ENCODE data around the gene JAG1.

The JAG1 gene

DNA sequence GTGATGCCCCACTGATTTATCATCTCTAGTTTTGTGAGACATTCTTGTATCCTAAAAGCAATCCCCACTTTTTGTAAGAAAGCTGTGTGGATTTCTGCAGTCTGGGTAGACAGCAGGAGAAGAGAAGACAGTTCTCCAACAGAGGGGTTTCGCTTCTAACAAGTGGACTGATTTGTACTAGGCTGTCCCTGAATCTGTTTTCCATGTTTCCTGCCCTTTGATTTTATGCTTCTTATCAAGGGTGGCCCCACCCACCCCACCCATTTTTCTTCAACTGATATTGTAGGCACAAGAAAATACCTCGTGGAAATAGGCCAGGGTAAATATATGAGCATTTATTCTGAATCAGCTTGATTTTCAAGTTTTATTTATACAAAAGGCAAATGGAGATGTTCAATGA is 25.7 kb upstream of the JAG1 start:
- DNase-seq = no peak

DNA sequence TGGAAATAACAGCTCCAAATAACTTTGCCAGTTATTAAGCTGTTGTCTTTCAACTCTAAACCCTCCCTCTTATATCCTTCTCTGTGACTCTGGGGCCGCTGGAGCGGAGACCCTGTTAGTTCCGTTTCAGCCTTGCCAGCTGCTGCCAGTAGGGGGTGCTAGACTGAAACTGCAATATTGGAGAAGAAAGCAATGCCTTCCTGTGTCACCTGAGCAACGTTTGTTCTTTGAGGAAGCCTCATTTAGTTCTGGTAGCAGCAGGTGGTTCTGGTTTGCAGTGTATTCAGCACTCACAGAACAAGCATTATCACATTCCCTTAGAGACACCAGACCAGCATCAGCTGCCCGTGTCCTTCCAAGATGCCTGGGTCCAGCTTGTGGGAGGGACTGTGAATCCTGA is 22.9 kb upstream of the JAG1 start:
- peak in 1 of 2 donors; percentile 24 for DNase-seq

DNA sequence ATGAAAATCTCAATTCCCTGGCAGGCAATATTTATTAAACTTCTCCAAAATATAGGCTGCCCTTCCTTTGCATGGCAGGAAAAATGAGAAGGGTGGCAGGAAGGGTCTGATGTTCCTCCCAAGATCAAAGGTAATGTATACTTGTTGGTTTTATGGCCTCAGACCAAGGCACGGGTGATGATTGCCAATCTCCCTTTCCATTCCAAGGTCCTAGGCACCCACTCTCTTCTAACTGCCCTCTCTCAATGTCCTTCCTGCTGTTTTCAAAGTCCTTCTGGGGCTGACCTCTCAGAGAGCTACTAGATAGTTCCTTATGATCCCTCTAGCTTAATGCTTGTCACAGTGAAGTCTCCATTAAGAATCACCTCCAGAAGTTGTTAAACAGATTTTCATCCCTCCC is 15.6 kb upstream of the JAG1 start:
- no peak for DNase-seq

DNA sequence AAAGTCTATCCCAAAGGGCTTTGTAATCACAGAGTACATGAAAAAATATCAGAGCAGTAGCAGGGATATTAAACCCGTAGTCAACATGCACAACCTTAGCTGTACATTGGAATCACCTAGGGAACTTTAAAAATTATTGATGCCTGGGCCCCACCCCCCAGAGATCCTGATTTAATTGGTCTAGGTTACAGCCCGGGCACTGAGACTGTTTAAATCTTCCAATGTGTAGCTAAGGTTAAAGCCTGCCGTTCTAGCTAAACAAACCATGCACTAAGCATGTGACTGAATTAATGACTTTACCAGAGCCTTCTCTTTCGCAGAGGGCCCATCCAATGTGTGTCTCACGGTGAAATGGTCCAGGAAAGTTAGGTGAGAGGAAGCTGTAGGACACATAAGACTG is 14.1 kb upstream of the JAG1 start:
- no peak for DNase-seq

DNA sequence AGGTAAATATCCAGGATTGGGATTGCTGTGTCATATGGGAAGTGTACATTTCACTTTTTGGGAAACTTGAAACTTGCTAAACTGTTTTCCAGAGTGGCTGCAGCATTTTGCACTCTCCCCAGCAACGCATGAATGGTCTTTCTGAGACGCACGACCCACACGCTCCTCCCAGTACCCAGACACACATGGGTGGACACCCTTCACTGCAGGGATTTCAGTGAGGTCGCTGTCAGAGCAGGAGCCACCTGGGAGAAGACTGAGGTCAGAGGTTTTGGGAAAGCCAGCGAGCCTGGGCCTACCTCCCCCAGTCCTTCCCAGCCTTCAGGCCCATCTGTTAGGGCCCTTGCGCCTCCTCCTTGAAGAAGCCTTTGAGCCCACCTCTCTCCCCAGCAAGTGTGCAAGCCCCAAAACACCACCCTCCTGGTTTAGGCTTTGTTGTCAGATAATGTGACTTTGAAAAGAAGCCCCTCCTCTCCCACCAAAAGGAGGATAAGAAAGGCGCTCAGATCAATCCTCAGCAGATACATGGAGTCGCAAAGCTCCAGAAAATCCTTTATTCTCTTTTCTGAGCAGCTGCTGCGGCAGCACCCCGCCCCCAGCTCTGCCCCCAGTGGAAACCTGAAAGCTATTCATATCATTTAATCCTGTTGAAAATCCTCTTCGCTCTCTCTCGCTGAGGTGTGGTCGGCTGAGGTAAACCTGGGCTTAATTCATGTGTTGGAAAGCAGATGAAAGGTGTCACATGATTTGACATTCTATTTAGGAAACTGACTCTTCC is 12.7 kb upstream of the JAG1 start:
- DNase-seq = no peak

DNA sequence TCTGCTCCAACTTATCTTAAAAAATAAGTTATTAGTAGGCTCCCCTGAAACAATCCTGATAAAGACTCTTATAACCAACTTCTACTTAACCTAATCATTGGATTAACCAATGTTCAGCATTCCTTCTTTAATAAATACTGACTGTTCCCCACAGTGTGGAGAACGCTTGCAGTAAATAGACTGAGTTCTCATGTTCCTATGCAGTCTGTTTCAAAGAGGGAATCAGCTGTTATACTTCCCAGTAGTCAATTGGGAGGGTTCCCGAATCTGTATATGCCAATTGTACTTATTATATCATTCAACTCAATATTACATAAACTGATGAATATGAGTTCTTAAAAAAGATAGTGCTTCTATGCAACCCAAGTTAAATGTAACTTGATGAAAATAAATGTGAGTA is 9.7 kb upstream of the JAG1 start:
- DNase-seq = no peak

DNA sequence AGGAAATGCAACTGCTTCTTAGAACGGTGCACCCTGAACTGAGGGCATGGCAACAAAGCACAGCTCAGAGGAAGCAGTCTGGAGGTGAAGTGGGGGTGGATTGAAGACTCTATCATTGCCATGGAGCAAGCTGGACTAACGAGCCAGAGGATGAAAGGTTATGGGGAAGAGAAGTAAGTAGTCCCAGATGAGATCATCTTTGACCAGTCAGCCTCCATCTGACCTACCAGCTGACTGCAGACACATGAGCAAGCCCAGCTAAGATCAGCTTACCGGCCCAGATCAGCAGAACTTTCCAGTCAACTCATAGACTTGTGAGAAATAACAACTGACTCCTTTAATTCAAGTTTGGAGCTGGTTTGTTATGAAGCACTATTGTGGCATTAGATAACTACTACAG is 9.1 kb upstream of the JAG1 start:
- no peak for DNase-seq

DNA sequence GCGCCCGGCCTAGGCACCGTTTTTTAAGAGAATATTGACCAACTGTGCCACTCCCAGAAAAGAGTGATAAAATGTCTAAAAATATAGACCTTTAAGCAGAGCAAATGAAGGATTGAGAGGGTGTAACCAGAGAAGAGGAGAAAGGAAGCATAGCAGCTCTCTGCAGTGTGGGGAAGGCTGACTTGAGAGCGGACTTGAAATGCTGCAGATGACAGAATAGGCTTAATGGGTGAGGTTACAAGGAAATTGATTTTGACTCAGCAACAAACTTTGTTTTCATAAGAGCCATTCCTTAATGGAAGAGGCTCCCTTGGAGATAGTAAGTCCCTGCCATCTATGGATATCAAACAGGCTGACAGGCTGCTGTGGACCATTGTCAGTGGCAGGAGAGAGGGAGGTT is 7.7 kb upstream of the JAG1 start:
- DNase-seq = no peak

DNA sequence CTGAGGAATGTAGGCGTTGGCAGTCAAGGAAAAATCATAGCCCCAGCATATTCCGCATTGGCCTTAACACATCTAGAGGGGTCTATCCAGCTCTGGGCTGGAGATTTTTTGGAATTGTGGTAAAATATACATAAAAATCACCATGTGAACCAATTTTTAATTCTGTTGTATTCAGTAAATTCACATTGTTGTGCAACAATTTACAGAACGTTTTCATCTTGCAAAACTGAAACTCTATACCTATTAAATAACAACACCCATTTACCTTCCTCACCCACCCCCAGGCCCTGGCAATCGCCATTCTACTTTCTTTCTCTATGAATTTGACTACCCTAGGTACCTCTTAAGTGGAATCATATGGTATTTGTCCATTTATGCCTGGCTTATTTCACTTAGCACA is 6.8 kb upstream of the JAG1 start:
- no peak for DNase-seq

DNA sequence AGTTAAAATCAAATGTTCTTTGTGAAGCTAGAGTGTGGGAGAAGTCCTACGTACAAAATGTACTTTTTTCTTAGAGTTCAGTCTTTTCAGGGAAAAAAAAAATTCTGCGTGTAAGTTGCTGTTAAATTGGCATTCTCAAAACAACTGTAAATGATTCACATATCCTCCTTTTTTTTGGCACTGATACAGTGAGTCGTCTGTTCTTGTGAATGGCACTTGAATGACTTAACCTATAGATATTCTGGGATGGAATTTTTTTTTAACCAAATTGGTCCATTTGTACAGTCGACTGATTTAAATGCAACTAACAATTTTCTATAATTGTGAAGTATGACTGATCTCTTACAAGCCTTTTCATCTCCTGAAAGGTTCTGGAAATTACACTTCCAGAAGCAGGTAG is 5.5 kb upstream of the JAG1 start:
- no peak for DNase-seq

DNA sequence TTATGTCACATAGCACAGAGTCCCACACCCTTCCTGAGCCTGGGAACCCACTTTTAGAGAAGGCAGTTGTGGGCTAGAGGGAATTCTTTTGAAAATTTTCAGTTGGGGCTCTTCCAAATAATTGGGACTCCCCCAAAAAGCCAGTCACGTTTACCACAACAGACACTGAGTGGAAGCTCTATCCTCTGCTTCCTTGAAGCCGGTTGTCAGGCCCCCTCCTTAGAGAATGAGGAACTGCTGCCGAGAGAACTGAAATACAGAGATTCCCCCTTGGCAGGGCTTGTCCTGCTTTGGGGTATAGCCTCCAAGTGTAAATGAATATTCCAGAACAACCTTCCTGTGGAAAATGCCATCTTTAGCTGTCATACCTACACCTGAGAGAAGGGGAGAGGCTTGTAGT is 2.7 kb upstream of the JAG1 start:
- DNase-seq = no peak

DNA sequence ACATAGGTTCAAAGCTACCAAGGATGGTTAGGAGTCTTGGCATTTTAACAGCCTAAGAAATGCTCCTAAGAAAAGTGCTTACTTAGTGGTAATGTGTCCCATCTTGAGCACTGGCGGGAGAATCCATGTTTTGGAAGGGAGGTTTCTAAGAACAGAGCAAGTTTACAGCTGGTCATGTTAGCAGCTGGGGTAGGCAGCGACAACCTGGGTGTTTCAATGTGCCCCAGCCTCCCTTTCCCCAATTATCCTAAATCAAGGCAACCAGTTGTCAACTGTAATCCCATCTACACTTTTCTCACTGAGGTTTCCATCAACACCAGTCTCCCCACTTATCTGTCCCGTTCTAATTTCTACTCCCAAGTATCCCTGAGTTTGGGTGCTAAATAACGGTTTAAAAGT is 1.6 kb upstream of the JAG1 start:
- DNase-seq = no peak

DNA sequence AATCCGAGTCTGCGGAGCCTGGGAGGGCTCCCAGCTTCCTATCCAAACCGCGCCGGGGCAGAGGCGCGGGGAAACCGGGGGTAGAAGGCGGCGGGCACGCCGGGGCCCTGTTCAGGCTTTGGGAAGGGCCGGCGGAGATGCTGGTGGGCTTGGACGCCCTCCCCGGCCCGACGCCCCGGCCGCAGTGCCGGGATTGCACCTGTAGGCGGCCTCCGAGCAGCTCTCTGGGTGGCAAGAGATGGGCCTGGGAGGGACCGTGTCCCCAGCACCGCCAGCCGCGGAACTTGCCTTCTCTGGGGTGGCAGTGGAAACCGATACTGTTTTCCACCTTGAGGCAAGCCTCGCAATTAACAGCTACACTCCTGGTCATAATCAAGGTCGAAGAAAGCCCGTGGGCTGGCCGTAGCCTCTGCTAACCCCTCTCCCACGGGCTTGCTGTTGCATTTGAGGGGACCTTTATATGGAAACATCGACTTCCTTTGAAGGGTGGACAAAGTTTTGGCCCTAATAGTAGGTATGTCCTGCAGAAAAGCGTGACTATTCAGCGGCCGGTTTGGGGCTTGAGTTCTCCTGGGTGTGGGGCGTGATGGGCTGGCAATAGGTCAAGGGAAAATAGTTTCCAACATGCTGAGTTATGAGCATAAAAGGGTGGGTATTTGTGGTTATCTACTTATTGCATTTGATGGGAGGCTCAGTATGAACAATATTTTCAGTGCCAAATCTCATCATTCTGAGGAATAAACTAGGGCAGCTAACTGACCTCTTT is 1.1 kb upstream of the JAG1 start:
- peak; percentile 35 to 55 for DNase-seq

DNA sequence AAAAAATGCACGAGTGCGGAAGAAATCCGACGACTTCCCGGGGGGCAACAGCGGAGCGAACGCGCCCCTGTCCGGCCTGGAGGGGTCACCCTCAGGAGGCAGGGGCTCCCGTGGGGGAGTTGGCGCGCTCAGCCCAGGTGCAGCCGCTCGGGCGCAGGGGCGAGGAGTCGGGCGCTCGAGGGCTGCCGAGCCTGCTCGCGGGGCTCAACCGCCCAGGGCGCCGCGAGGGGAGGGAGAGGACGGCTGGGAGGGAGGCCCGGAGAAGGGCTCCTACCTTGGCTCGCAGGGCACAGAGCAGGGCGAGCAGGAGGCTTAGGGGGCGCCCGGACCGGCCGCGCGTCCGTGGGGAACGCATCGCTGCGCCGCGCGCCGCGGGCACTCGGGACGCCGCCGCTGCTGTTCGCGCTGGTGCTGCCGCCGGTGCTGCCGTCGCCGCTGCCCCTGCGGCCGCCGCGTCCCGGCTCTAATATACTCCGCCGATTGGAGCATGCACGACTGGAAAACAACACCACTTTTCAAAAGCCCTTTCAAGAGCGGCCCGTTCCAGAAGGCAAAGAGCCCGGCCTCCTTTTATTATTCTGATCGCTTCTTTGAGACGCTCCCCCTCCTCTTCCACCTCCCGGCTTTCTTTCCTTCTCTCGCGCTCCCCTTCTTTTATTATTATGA is 490 bp downstream of the JAG1 start:
- DNase-seq = peak in 1 of 2 donors; percentile 14

DNA sequence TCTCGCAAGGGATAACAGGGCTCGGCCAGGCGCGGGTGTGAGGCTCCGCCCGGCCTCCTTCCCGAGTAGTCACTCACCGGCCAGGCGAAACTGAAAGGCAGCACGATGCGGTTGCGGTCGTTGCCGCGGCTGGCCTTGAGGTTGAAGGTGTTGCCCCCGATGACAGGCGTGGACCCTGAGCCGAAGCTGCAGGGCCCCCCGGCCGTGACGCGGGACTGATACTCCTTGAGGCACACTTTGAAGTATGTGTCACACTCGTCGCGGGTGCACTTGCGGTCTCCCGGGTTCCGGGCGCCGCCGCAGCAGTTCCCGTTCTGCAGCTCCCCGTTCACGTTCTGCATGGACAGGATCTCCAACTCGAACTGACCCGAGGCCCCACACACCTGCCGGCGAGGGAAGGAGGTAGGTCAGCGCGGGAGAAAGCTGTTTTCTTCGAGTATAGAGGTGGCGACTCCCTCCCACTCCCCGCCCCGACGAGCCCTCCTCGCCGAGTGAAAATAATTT is 1.1 kb downstream of the JAG1 start:
- peak; percentile 54 to 60 for DNase-seq

DNA sequence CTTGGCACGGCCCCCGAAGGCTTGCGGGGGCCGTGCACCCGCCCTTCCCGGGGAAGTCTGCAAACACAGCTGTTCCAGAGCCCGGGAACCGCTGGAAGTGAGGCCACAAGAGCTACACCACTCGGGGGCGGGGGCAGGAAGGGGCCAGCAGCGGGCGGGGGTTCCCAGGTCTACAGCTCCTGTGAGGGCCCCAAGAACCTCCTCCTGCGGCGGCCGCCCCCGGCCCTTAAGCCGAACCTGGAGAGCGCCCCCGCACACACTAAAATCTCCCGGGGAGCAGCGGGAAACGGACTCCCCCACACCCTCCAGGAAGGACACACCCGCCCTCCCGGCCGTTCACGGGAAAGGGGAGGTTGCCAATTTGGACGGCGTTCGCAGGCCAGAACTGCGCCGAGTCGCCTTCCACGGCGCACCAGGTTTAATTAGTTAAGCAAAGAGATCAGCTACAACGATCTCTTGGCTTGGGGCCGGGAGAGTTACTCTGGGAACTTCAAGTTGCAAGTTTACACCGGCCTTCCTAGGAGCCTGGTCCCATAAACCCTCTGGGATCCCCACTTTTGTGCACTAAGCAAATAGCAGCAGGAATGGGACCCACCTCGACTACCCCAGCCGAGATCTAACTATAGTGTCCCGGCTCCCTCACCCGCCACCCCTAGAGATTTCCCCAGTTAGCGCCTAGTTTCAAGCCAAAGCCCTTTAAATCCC is 1.7 kb downstream of the JAG1 start:
- DNase-seq = peak; percentile 13 to 19

DNA sequence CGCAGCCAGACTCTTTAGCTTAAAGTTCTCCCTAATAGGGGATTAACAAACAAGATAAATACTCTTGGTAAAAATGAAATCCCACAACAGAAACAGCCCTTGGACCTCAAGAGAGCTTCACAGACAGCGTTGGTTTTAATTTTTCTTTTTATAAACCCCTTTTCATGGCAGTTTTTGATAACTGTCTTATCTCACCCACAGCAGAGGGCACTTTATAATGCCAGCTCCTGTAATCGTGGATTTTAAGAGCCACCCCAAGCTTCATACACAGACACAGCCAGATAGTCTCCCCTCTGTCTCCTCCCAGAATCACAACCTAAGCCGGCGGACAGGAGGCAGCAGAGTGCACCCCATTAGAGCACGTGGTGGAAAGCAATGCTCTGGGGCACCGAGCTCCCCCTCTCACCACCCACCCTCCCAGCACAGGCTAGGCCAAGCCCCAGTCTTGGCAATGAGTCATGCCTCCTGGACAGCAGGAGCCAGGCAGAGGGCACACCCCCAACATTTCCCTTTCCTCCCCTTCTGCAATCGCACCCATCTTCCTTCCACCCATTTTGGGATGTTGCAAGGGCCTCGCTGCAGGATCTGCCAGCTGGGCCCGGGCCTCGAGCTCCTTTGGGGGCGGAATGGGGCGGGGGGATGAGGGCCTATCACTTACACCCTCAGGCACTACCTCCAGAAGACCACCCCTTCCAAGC is 2.4 kb downstream of the JAG1 start:
- peak; percentile 21 to 27 for DNase-seq

DNA sequence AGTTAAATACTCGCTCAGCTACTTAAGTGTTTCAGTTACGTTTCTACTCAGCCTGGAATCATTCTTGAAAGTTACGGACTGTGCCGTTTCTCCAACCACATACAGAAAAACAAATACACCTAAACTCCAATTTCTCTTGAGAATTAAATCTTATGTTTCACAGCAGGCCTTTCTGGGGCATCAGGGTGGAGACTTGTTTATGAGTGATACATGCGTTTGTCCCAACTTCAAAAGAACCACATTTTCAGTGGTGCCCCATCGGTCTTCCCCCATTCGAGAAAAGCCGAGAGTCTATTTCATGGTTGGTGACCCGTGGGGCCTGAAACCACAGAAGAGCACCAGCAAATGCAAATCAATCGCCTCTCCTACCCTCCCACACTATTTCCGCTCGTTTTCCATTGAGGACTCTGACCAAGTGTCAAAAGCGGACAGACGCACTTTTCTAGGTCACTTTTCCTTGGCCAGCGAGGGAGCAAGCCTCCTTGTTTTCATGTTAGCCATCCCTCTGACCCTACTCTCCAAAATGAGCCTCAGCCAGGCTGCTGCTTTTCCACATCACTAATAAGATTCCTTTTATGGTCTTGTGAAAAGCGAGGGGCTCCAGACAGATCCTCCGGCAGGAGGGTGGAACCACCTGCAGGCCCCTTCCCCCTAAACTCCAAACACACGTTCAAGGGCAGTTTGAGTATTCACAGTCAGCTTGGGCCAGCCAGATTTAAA is 3.1 kb downstream of the JAG1 start:
- no peak for DNase-seq

DNA sequence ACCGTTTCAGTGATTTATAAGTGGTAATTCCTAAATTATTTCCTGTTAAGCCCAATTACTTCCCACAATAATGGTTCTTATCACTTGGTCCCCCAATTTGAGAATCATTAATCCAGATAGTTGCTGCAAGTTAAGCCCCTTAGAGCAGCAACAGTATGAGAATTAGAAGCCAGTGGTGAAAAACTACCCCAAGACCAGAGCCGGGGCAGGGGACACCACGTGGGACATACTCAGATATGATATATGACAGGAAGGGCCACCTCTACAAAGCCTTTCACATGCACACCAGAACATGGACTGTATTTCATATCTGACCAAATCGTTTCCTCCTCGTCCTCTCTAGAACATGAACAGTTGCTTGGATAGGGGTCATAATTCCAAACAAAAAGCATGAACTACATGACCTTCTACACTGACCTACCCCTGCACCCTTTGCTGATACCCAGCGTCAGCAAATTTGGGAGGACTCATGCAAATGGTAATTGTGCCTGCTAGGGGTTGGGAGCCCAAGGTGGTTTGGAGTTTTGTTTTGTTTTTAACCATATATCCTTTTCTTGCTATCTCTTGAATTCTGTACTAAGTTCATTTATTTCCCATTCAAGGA is 3.9 kb downstream of the JAG1 start:
- DNase-seq = no peak

DNA sequence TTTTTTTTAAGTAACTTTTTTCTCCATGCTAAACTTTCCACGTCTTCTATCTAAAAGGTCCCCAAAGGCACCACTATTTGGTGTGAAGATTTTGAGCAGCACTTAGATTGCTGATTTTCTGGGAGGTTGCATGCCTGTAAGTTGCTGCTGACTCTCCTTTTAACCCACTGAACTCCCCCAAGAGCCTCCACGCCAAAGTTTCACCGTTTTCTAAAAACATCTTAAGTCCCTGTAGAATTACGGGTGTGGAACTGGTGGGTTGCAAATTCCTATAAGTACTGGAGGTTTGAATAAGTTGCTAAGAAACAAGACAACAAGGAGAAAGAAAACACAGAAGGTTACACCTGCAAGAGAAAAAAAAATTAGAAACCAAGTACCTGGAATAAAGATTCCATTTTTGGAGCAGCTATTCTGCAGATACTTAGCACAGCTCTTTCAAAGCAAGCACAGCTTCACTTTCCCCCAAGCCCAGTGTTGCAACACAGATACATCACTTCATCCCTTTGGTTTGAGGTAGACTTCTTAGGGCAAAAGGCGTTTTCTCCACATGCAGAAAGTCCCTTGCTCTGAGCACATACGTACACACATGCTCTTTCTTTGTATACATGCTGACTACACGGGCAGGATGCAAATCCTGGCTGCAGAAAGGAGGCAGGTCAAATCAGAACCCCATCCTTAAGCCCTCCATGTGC is 5.0 kb downstream of the JAG1 start:
- no peak for DNase-seq
